Choroid plexus epithelial cell (primary cell): ENCODE data around the gene SLC24A4.

ENCODE experiments used
- DNase-seq: peaks from one replicate; pipeline ENCODE4 v3.0.0-alpha.2; 2010; ENCODE audit warnings: low read depth
- H3K4me3 ChIP-seq: 2 replicates; pipeline ENCODE4 v1.5.1; 2011; ENCODE audit warnings: low read depth, mild to moderate bottlenecking, control low read depth, low read length, moderate library complexity
- TF ChIP-seq, protein P1 (sequence below): conservative IDR thresholded peaks from 2 replicates; pipeline ENCODE4 v1.5.1; 2011; ENCODE audit warnings: low read depth, mild to moderate bottlenecking, control low read depth, inconsistent platforms, low read length, moderate library complexity

SLC24A4 gene

DNA sequence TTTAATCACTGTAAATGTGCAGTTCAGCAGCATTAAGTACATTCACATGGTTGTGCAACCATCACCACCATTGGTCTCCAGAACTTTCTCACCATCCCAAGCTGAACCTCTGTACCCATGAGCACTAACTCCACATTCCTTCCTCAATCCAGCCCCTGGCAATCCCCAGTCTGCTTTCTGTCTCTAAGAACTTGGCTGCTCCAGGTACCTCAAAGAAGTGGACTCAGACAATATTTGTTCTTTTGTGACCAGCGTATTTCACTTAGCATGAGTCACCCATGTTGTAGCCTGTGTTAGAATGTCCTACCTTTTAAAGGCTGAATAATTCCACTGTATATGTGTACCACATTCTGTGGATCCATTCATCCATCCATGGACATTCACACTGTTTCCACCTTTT, 64.6 kb downstream of the SLC24A4 start:
- TF ChIP-seq, protein P1, sequence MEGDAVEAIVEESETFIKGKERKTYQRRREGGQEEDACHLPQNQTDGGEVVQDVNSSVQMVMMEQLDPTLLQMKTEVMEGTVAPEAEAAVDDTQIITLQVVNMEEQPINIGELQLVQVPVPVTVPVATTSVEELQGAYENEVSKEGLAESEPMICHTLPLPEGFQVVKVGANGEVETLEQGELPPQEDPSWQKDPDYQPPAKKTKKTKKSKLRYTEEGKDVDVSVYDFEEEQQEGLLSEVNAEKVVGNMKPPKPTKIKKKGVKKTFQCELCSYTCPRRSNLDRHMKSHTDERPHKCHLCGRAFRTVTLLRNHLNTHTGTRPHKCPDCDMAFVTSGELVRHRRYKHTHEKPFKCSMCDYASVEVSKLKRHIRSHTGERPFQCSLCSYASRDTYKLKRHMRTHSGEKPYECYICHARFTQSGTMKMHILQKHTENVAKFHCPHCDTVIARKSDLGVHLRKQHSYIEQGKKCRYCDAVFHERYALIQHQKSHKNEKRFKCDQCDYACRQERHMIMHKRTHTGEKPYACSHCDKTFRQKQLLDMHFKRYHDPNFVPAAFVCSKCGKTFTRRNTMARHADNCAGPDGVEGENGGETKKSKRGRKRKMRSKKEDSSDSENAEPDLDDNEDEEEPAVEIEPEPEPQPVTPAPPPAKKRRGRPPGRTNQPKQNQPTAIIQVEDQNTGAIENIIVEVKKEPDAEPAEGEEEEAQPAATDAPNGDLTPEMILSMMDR, result no peak
- no peak overlapping the region for H3K4me3 ChIP-seq
- no peak for DNase-seq

DNA sequence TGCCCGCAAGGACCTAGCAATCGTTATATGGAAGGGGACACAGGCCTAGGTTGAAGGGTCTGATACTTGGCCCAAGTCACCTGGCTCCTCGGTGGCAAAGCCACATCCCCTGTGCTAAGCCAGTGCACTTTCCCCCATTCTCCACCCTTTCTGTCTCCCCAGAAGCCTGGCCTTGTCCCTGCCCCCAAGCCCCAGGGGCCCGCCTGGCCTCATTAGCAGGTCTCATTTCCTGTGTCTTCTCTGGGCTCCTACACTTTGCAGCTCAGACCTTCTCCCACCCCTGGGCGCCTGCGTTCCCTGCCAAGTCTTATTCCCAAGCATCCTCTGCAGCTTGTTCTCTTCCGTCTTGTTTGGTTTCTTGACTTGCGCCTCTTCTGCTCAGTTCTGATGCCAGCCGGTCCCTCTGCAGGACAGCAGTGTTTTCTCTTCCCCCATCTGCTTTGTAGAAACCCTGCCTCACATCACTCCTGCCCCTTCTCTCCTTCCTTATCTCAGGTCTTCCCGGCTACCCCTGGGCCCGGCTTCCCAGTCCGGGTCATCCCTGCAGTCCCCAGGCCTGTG, 66.7 kb downstream of the SLC24A4 start:
- DNase-seq, result no peak
- TF ChIP-seq, protein P1, result no peak
- H3K4me3 ChIP-seq, result no peak overlapping the region

DNA sequence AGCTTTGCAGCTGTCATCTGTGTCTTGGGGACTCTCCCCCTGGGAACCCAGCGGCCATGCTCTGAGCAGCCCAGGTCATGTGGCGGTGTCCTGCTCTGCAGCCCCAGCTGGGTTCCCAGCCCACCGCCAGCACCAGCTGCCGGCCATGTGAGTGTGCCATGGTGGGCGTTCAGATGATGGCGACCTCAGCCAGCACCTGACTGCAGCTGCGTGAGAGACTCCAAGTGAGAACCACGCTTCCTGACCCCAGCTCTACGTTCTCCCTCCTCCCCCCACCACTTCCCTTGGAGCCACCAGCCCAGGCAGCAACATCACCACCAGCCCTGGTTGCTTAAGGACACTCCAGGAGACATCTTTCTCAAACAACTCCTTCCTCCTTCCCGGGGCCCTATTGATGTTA, 68.8 kb downstream of the SLC24A4 start:
- no peak for DNase-seq
- TF ChIP-seq, protein P1, result no peak
- H3K4me3 ChIP-seq, result no peak overlapping the region

DNA sequence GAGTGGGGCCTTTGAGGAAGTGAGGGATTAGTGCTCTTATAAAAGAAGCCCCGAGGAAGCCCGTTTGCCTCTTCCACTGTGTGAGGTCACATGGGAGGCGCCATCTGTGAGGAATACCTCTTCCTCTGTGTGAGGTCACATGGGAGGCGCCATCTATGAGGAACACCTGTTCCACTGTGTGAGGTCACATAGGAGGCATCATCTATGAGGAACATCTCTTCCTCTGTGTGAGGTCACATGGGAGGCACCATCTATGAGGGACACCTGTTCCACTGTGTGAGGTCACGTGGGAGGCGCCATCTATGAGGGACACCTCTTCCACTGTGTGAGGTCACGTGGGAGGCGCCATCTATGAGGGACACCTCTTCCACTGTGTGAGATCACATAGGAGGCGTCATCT, 69.7 kb downstream of the SLC24A4 start:
- TF ChIP-seq, protein P1, result no peak
- DNase-seq, result no peak
- no peak overlapping the region for H3K4me3 ChIP-seq

DNA sequence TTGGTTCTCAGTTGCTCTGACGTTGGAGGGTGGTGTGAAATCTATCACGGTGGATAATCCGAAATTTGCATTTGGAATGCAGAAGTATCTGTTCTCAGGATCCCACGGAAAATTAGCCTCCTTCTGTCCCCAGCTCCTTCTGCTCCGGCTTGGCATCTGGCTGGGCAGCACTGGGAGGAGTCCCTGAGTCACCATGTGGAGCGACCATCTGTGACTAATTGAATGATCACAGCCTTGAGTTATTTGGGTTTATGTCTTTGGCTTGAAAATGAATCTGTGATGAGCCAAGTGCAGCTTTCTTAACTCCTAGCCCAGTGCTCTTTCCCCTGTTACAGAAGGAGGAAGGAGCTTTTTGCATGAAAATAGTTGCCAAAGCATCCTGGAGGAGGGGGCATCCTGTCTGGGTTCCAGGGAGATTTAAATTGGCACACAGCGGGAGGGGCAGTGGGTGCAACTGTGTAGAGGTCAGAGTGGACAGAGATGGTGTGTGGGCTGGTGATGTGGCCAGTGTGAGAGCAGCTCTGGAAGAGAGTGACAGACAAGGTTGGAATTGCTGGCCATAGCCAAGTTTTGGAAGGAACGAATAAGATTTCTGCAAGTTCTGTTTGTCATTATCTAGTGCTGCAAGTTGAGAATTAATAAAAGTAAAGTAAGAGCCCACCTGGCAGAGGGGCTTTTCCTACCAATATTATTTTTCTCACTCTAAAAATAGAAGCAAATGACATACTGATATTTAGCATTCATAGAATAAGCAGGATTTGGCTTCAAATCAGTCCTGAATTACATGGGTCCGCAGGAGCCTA, 74.4 kb downstream of the SLC24A4 start:
- H3K4me3 ChIP-seq, result no peak overlapping the region
- TF ChIP-seq, protein P1, result no peak
- no peak for DNase-seq

DNA sequence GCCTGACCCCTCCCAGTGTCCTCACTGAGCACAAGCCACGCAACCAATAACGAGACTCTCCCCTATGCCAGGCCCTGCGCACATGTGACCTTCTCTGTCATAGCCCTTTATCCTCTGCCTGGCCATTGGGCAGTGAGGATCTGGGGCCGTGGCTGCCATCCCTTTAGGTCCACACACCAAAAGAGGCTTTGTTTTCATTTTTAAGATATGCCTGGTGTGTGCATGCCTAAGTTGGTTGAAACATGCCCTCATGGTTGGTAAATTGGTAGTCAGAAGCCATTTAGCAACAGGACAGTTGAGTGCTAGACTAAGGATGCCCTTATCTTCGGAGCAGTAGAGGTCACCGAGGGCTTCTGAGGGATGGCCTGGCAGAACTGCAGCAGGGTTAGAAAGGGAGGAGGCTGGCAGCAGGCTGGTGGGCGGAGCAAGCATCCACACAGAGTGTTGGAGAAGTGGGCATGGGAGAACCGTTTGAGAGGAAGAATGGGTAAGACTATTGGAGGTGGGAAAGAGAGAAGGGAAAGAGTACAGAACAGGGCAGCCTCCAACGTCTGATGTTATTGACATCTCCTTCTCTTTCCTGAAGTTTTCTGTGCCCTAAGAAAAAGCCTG, 75.1 kb downstream of the SLC24A4 start:
- no peak for DNase-seq
- no peak overlapping the region for H3K4me3 ChIP-seq
- TF ChIP-seq, protein P1, result no peak
